ENCODE measurements around the gene HSF5. TPM values are rescaled to one million over a fixed set of nuclear protein-coding genes. Genes with fewer than 3 reads are reported as not detected.

The HSF5 gene
- polyA plus RNA-seq, 3 donors = 0.07 TPM; not detected in 2

GRCh38 chr17:58420827-58421226 is 67.4 kb downstream of the HSF5 start:
- intact Hi-C loops (cut with micrococcal nuclease) = no loop called here
- TF ChIP-seq, protein P1, sequence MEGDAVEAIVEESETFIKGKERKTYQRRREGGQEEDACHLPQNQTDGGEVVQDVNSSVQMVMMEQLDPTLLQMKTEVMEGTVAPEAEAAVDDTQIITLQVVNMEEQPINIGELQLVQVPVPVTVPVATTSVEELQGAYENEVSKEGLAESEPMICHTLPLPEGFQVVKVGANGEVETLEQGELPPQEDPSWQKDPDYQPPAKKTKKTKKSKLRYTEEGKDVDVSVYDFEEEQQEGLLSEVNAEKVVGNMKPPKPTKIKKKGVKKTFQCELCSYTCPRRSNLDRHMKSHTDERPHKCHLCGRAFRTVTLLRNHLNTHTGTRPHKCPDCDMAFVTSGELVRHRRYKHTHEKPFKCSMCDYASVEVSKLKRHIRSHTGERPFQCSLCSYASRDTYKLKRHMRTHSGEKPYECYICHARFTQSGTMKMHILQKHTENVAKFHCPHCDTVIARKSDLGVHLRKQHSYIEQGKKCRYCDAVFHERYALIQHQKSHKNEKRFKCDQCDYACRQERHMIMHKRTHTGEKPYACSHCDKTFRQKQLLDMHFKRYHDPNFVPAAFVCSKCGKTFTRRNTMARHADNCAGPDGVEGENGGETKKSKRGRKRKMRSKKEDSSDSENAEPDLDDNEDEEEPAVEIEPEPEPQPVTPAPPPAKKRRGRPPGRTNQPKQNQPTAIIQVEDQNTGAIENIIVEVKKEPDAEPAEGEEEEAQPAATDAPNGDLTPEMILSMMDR (IDR thresholded peaks at IDR 0.05) = no peak
- Mint-ChIP-seq H3K27ac (no peak overlapping the region), H3K4me3 (peak overlapping the region in 1 of 2 donors; percentile 16), H3K4me1 (peaks cover 11% of the 10 kb centered on the region), H3K27me3 (ENCODE audit: low read depth in 3 of 3) (peaks cover 3 to 9% (median 7%) of the 10 kb centered on the region in 3 donors), H3K9me3 (no peaks in the 10 kb centered on the region), H3K36me3 (no peaks in the 10 kb centered on the region)
- no peaks in the 10 kb centered on the region for H3K27me3 ChIP-seq (ENCODE audit: control insufficient read depth in 2 of 2, insufficient read depth in 2 of 2, low read length in 2 of 2)
- H3K27ac ChIP-seq (ENCODE audit: low read depth in 1 of 2, low read length in 2 of 2) = no peak overlapping the region
- peaks cover 4 to 6% of the 10 kb centered on the region in 2 donors for H3K4me1 ChIP-seq (ENCODE audit: control insufficient read depth in 1 of 2, insufficient read depth in 2 of 2, low read length in 2 of 2)
- no peak overlapping the region for H2AFZ ChIP-seq (ENCODE audit: insufficient read depth, low read depth, low read length, poor library complexity, severe bottlenecking)
- H3K4me2 ChIP-seq (replicated peaks; ENCODE audit: extremely low read depth, low read length, poor library complexity, severe bottlenecking) = no peak overlapping the region
- WGBS (ENCODE audit: insufficient coverage) = no CpG with 5 or more reads among the region's 2 CpGs
- H3K36me3 ChIP-seq (replicated peaks in 1 of 2; ENCODE audit: control insufficient read depth in 1 of 2, insufficient read depth in 2 of 2, low read length in 2 of 2) = no peaks in the 10 kb centered on the region
- H3K79me2 ChIP-seq (ENCODE audit: insufficient read depth, low read length) = no peaks in the 10 kb centered on the region
- no peak overlapping the region for H3K4me3 ChIP-seq (replicated peaks in 1 of 3; ENCODE audit: low read depth in 2 of 3, low read length in 3 of 3)
- H3K9me3 ChIP-seq (replicated peaks in 1 of 2; ENCODE audit: control insufficient read depth in 1 of 2, insufficient read depth in 1 of 2, low read length in 2 of 2) = no peaks in the 10 kb centered on the region
- H3K9ac ChIP-seq (ENCODE audit: insufficient read depth, low read length, poor library complexity, severe bottlenecking) = no peak overlapping the region
- no peak for DNase-seq
- no peaks in the 10 kb centered on the region for H4K20me1 ChIP-seq (ENCODE audit: insufficient read depth, low read length)

GRCh38 chr17:58417300-58418092 is 70.7 kb downstream of the HSF5 start, which contains the start of gene RNF43:
Gene RNF43 (minus strand): TSS chr17:58417534. CDS start chr17:58415577, 1,957 bp downstream.
- no peaks in the 10 kb centered on the region for H3K27me3 ChIP-seq (ENCODE audit: control insufficient read depth in 2 of 2, insufficient read depth in 2 of 2, low read length in 2 of 2)
- H2AFZ ChIP-seq (ENCODE audit: insufficient read depth, low read depth, low read length, poor library complexity, severe bottlenecking) = peak within 1 kb of the TSS; percentile 36
- TF ChIP-seq, protein P1 (IDR thresholded peaks at IDR 0.05) = peak; percentile 80
- H3K9me3 ChIP-seq (replicated peaks in 1 of 2; ENCODE audit: control insufficient read depth in 1 of 2, insufficient read depth in 1 of 2, low read length in 2 of 2) = no peaks in the 10 kb centered on the region
- H3K9ac ChIP-seq (ENCODE audit: insufficient read depth, low read length, poor library complexity, severe bottlenecking) = no peak within 1 kb of the TSS
- H3K9me3 Mint-ChIP-seq = no peaks in the 10 kb centered on the region
- peaks cover 11% of the 10 kb centered on the region for H3K4me1 Mint-ChIP-seq
- peaks cover 3 to 10% (median 7%) of the 10 kb centered on the region in 3 donors for H3K27me3 Mint-ChIP-seq (ENCODE audit: low read depth in 3 of 3)
- H3K36me3 Mint-ChIP-seq = no peaks in the 10 kb centered on the region
- peaks cover 4 to 6% of the 10 kb centered on the region in 2 donors for H3K4me1 ChIP-seq (ENCODE audit: control insufficient read depth in 1 of 2, insufficient read depth in 2 of 2, low read length in 2 of 2)
- H3K27ac ChIP-seq (ENCODE audit: low read depth in 1 of 2, low read length in 2 of 2) = no peak within 1 kb of the TSS
- intact Hi-C loops (cut with micrococcal nuclease) = loop anchor here (2.0 to 5.0 kb wide), 4 partner anchors 65 to 140 kb away; partner anchors contain the start of gene SUPT4H1 (in 1 of the 2)
- H4K20me1 ChIP-seq (ENCODE audit: insufficient read depth, low read length) = no peaks in the 10 kb centered on the region
- DNase-seq = peak; percentile 67 to 78 (median 72)
- H3K27ac Mint-ChIP-seq = peak within 1 kb of the TSS in 1 of 7 donors; percentile 27
- no peaks in the 10 kb centered on the region for H3K79me2 ChIP-seq (ENCODE audit: insufficient read depth, low read length)
- H3K4me3 Mint-ChIP-seq = peak within 1 kb of the TSS in 1 of 2 donors; percentile 53
- H3K4me2 ChIP-seq (replicated peaks; ENCODE audit: extremely low read depth, low read length, poor library complexity, severe bottlenecking) = peak within 1 kb of the TSS; percentile 36
- 0% methylated on average over 3 of the region's 8 CpGs for WGBS (ENCODE audit: insufficient coverage)
- H3K36me3 ChIP-seq (replicated peaks in 1 of 2; ENCODE audit: control insufficient read depth in 1 of 2, insufficient read depth in 2 of 2, low read length in 2 of 2) = no peaks in the 10 kb centered on the region
- H3K4me3 ChIP-seq (replicated peaks in 1 of 3; ENCODE audit: low read depth in 2 of 3, low read length in 3 of 3) = no peak within 1 kb of the TSS

Data from CD14-positive monocyte (primary cell).